ENCODE measurements around the gene AKAP10.

The AKAP10 gene

DNA sequence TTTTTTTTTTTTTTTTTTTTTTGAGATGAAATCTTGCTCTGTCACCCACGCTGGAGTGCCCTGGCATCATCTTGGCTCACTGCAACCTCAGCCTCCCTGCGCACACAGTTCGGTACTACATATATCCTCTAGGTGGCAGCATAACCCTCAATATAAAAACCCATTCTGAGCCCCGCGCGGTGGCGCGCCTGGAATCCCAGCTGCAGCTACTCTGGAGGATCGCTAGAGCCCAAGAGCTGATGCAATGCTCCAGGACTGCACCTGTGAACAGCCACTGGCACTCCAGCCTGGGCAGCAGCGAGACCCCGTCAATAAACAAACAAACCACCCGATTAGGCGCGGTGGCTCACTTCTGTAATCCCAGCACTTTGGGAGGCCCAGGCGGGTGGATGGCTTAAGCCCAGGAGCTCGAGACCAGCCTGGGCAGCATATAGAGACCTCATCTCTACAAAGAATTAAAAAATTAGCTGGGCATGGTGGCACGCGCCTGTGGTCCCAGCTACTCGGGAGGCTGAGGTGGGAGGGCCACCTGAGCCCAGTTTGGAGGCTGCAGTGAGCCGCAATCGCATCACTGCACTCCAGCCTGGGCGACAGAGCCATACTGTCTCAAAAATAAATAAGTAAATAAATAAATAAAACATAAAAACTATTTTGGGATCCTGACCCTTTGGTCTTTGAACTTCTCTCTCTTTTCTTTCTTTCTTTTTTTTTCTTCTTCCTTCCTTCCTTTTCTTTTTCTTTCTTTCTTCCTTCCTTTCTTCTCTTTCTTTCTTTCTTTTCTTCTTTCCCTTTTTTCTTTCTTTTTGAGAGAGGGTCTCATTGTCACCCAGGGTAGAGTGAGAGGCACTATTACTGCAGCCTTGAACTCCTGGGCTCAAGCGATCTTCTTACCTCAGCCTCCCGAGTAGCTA is 15.4 kb upstream of the AKAP10 start (continued):
- TF ChIP-seq, protein P1, sequence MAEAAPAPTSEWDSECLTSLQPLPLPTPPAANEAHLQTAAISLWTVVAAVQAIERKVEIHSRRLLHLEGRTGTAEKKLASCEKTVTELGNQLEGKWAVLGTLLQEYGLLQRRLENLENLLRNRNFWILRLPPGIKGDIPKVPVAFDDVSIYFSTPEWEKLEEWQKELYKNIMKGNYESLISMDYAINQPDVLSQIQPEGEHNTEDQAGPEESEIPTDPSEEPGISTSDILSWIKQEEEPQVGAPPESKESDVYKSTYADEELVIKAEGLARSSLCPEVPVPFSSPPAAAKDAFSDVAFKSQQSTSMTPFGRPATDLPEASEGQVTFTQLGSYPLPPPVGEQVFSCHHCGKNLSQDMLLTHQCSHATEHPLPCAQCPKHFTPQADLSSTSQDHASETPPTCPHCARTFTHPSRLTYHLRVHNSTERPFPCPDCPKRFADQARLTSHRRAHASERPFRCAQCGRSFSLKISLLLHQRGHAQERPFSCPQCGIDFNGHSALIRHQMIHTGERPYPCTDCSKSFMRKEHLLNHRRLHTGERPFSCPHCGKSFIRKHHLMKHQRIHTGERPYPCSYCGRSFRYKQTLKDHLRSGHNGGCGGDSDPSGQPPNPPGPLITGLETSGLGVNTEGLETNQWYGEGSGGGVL (tag by site-specific recombination; IDR thresholded peaks at IDR 0.05): no peak
- TF ChIP-seq ZNF391 (tag by site-specific recombination; IDR thresholded peaks at IDR 0.05; ENCODE audit: borderline replicate concordance, low read depth) (no peak), GLIS2 (tag by site-specific recombination; IDR thresholded peaks at IDR 0.05) (0 out of 2 replicates have a peak, but pooled peaks have one; percentile 31), IKZF3 (tag by site-specific recombination; IDR thresholded peaks at IDR 0.05) (peak; percentile 74), KLF1 (tag by site-specific recombination; IDR thresholded peaks at IDR 0.05) (peak; percentile 44; the same call in 1 of the 2 replicates), ZNF426 (tag by site-specific recombination; IDR thresholded peaks at IDR 0.05) (no peak), GLI4 (tag by site-specific recombination; IDR thresholded peaks at IDR 0.05) (no peak), ZNF175 (tag by site-specific recombination; IDR thresholded peaks at IDR 0.05) (no peak), YY2 (tag by site-specific recombination; IDR thresholded peaks at IDR 0.05) (no peak), ZFP3 (tag by site-specific recombination; IDR thresholded peaks at IDR 0.05; ENCODE audit: low read depth) (no peak), ZNF121 (tag by site-specific recombination; IDR thresholded peaks at IDR 0.05) (peak; percentile 95), ZNF324 (tag by site-specific recombination; IDR thresholded peaks at IDR 0.05) (peak; percentile 78; the same call in 1 of the 2 replicates), ZNF221 (tag by site-specific recombination; IDR thresholded peaks at IDR 0.05; ENCODE audit: borderline replicate concordance) (no peak)
- TF ChIP-seq, protein P2, sequence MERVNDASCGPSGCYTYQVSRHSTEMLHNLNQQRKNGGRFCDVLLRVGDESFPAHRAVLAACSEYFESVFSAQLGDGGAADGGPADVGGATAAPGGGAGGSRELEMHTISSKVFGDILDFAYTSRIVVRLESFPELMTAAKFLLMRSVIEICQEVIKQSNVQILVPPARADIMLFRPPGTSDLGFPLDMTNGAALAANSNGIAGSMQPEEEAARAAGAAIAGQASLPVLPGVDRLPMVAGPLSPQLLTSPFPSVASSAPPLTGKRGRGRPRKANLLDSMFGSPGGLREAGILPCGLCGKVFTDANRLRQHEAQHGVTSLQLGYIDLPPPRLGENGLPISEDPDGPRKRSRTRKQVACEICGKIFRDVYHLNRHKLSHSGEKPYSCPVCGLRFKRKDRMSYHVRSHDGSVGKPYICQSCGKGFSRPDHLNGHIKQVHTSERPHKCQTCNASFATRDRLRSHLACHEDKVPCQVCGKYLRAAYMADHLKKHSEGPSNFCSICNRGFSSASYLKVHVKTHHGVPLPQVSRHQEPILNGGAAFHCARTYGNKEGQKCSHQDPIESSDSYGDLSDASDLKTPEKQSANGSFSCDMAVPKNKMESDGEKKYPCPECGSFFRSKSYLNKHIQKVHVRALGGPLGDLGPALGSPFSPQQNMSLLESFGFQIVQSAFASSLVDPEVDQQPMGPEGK (tag by site-specific recombination; IDR thresholded peaks at IDR 0.05): 0 out of 2 replicates have a peak, but pooled peaks have one; percentile 32
- TF ChIP-seq, protein P3, sequence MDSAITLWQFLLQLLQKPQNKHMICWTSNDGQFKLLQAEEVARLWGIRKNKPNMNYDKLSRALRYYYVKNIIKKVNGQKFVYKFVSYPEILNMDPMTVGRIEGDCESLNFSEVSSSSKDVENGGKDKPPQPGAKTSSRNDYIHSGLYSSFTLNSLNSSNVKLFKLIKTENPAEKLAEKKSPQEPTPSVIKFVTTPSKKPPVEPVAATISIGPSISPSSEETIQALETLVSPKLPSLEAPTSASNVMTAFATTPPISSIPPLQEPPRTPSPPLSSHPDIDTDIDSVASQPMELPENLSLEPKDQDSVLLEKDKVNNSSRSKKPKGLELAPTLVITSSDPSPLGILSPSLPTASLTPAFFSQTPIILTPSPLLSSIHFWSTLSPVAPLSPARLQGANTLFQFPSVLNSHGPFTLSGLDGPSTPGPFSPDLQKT (IDR thresholded peaks at IDR 0.05; ENCODE audit: borderline replicate concordance, low read depth, low read length): no peak
- TF ChIP-seq, protein P4, sequence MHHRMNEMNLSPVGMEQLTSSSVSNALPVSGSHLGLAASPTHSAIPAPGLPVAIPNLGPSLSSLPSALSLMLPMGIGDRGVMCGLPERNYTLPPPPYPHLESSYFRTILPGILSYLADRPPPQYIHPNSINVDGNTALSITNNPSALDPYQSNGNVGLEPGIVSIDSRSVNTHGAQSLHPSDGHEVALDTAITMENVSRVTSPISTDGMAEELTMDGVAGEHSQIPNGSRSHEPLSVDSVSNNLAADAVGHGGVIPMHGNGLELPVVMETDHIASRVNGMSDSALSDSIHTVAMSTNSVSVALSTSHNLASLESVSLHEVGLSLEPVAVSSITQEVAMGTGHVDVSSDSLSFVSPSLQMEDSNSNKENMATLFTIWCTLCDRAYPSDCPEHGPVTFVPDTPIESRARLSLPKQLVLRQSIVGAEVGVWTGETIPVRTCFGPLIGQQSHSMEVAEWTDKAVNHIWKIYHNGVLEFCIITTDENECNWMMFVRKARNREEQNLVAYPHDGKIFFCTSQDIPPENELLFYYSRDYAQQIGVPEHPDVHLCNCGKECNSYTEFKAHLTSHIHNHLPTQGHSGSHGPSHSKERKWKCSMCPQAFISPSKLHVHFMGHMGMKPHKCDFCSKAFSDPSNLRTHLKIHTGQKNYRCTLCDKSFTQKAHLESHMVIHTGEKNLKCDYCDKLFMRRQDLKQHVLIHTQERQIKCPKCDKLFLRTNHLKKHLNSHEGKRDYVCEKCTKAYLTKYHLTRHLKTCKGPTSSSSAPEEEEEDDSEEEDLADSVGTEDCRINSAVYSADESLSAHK (tag by site-specific recombination; IDR thresholded peaks at IDR 0.05): peak; percentile 24; the same call in 1 of the 2 replicates
- TF ChIP-seq, protein P5, sequence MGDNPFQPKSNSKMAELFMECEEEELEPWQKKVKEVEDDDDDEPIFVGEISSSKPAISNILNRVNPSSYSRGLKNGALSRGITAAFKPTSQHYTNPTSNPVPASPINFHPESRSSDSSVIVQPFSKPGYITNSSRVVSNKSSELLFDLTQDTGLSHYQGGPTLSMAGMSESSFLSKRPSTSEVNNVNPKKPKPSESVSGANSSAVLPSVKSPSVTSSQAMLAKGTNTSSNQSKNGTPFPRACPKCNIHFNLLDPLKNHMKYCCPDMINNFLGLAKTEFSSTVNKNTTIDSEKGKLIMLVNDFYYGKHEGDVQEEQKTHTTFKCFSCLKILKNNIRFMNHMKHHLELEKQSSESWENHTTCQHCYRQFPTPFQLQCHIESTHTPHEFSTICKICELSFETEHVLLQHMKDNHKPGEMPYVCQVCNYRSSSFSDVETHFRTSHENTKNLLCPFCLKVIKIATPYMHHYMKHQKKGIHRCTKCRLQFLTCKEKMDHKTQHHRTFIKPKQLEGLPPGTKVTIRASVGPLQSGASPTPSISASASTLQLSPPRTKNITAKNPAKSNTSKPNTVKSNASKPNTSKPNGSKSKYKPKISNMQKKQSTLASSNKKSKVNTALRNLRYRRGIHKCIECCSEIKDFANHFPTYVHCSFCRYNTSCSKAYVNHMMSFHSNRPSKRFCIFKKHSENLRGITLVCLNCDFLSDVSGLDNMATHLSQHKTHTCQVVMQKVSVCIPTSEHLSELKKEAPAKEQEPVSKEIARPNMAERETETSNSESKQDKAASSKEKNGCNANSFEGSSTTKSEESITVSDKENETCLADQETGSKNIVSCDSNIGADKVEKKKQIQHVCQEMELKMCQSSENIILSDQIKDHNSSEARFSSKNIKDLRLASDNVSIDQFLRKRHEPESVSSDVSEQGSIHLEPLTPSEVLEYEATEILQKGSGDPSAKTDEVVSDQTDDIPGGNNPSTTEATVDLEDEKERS (tag by site-specific recombination; IDR thresholded peaks at IDR 0.05): no peak; the same call in 1 of the 2 replicates
- TF ChIP-seq, protein P6, sequence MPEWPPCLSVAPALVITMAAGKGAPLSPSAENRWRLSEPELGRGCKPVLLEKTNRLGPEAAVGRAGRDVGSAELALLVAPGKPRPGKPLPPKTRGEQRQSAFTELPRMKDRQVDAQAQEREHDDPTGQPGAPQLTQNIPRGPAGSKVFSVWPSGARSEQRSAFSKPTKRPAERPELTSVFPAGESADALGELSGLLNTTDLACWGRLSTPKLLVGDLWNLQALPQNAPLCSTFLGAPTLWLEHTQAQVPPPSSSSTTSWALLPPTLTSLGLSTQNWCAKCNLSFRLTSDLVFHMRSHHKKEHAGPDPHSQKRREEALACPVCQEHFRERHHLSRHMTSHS (tag by site-specific recombination; IDR thresholded peaks at IDR 0.05): no peak
- TF ChIP-seq, protein P7, sequence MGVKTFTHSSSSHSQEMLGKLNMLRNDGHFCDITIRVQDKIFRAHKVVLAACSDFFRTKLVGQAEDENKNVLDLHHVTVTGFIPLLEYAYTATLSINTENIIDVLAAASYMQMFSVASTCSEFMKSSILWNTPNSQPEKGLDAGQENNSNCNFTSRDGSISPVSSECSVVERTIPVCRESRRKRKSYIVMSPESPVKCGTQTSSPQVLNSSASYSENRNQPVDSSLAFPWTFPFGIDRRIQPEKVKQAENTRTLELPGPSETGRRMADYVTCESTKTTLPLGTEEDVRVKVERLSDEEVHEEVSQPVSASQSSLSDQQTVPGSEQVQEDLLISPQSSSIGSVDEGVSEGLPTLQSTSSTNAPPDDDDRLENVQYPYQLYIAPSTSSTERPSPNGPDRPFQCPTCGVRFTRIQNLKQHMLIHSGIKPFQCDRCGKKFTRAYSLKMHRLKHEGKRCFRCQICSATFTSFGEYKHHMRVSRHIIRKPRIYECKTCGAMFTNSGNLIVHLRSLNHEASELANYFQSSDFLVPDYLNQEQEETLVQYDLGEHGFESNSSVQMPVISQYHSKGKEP (tag by site-specific recombination; IDR thresholded peaks at IDR 0.05): peak; percentile 79; the same call in 1 of the 2 replicates
- TF ChIP-seq, protein P8, sequence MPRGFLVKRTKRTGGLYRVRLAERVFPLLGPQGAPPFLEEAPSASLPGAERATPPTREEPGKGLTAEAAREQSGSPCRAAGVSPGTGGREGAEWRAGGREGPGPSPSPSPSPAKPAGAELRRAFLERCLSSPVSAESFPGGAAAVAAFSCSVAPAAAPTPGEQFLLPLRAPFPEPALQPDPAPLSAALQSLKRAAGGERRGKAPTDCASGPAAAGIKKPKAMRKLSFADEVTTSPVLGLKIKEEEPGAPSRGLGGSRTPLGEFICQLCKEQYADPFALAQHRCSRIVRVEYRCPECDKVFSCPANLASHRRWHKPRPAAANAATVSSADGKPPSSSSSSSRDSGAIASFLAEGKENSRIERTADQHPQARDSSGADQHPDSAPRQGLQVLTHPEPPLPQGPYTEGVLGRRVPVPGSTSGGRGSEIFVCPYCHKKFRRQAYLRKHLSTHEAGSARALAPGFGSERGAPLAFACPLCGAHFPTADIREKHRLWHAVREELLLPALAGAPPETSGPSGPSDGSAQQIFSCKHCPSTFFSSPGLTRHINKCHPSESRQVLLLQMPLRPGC (tag by site-specific recombination; IDR thresholded peaks at IDR 0.05): 0 out of 2 replicates have a peak, but pooled peaks have one; percentile 58
- TF ChIP-seq, protein P9, sequence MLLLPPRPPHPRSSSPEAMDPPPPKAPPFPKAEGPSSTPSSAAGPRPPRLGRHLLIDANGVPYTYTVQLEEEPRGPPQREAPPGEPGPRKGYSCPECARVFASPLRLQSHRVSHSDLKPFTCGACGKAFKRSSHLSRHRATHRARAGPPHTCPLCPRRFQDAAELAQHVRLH (tag by site-specific recombination; IDR thresholded peaks at IDR 0.05): peak; percentile 42

All from HEK293 (cell line).